HepG2 (cell line): ENCODE results near the gene RPL36. TPM values are rescaled to one million over a fixed set of nuclear protein-coding genes. Genes with fewer than 3 reads are reported as not detected.

Source experiments
- AKAP8 ChIP-seq: sonication (generic); formaldehyde crosslinking; IDR thresholded peaks from 2 replicates; pipeline ENCODE4 v1.5.1; 2020; ENCODE audit warnings: mild to moderate bottlenecking, missing genetic modification reagents
- CBX1 ChIP-seq: IDR thresholded peaks from one replicate; pipeline ENCODE4 v1.6.1; 2016; ENCODE audit warnings: antibody characterized with exemption, low read depth
- CBX5 ChIP-seq: sonication (generic); formaldehyde crosslinking; IDR thresholded peaks from 2 replicates; pipeline ENCODE4 v1.4.0; 2020; ENCODE audit warnings: missing genetic modification reagents, borderline replicate concordance
- CSRNP2 ChIP-seq: sonication (generic); formaldehyde crosslinking; conservative IDR thresholded peaks from 2 replicates; pipeline ENCODE4 v1.8.0; 2022; ENCODE audit warnings: low read depth, missing genetic modification reagents
- DNMT1 ChIP-seq: sonication (generic); formaldehyde crosslinking; IDR thresholded peaks from 2 replicates; pipeline ENCODE4 v1.5.1; 2020; ENCODE audit warnings: mild to moderate bottlenecking, missing genetic modification reagents
- HNRNPH1 ChIP-seq: fragments of 200-400 bp; formaldehyde crosslinking; optimal IDR thresholded peaks from 2 replicates; pipeline ENCODE3; 2017; ENCODE audit warnings: mild to moderate bottlenecking, low read depth, low read length
- KDM5B ChIP-seq: sonication (generic); formaldehyde crosslinking; IDR thresholded peaks from 2 replicates; pipeline ENCODE4 v1.4.0; 2020; ENCODE audit warnings: missing genetic modification reagents, mild to moderate bottlenecking, borderline replicate concordance
- KDM6A ChIP-seq: IDR thresholded peaks from 2 replicates; pipeline ENCODE4 v1.6.1; 2016; ENCODE audit warnings: low read depth
- PHF5A ChIP-seq: IDR thresholded peaks from one replicate; pipeline ENCODE4 v1.6.1; 2018; ENCODE audit warnings: low read depth, missing genetic modification reagents; ENCODE audit not compliant: unreplicated experiment
- RNF2 ChIP-seq: fragments of 450-650 bp; conservative IDR thresholded peaks from 2 replicates; pipeline ENCODE4 v1.6.1; 2016; ENCODE audit warnings: low read depth
- SAP130 ChIP-seq: IDR thresholded peaks from 2 replicates; pipeline ENCODE4 v1.6.1; 2016; ENCODE audit warnings: low read depth
- SETDB1 ChIP-seq: sonication (generic); formaldehyde crosslinking; IDR thresholded peaks from 2 replicates; pipeline ENCODE4 v1.5.1; 2020; ENCODE audit warnings: missing genetic modification reagents, mild to moderate bottlenecking, borderline replicate concordance
- THAP11 ChIP-seq: IDR thresholded peaks from 2 replicates; pipeline ENCODE4 v1.6.1; 2016; ENCODE audit warnings: missing biosample characterization, missing genetic modification reagents
- YY1 ChIP-seq: IDR thresholded peaks from 2 replicates; pipeline ENCODE4 v1.6.1; 2011; ENCODE audit warnings: low read length, low read depth, moderate library complexity, mild to moderate bottlenecking; ENCODE audit not compliant: insufficient read depth, insufficient replicate concordance
- ZIK1 ChIP-seq: sonication (generic); formaldehyde crosslinking; IDR thresholded peaks from 2 replicates; pipeline ENCODE4 v1.5.0; 2020; ENCODE audit warnings: mild to moderate bottlenecking, low read depth, missing genetic modification reagents, borderline replicate concordance
- ZNF160 ChIP-seq: sonication (generic); formaldehyde crosslinking; IDR thresholded peaks from 2 replicates; pipeline ENCODE4 v1.8.0; 2022; ENCODE audit warnings: mild to moderate bottlenecking, inconsistent platforms, missing genetic modification reagents
- ZNF18 ChIP-seq: sonication (generic); formaldehyde crosslinking; IDR thresholded peaks from 2 replicates; pipeline ENCODE4 v1.8.0; 2022; ENCODE audit warnings: mild to moderate bottlenecking, missing genetic modification reagents; ENCODE audit not compliant: insufficient replicate concordance
- ZNF205 ChIP-seq: IDR thresholded peaks from 2 replicates; pipeline ENCODE4 v1.6.1; 2018; ENCODE audit warnings: missing biosample characterization, missing genetic modification reagents
- ZNF333 ChIP-seq: sonication (generic); formaldehyde crosslinking; IDR thresholded peaks from 2 replicates; pipeline ENCODE4 v1.4.0; 2020; ENCODE audit warnings: mild to moderate bottlenecking, missing genetic modification reagents, borderline replicate concordance
- ZNF354B ChIP-seq: sonication (generic); formaldehyde crosslinking; IDR thresholded peaks from 2 replicates; pipeline ENCODE4 v1.8.0; 2022; ENCODE audit warnings: mild to moderate bottlenecking, missing genetic modification reagents
- ZNF512B ChIP-seq: sonication (generic); formaldehyde crosslinking; IDR thresholded peaks from 2 replicates; pipeline ENCODE4 v1.5.1; 2020; ENCODE audit warnings: missing genetic modification reagents, mild to moderate bottlenecking, borderline replicate concordance
- ZNF83 ChIP-seq: sonication (generic); formaldehyde crosslinking; IDR thresholded peaks from 2 replicates; pipeline ENCODE4 v1.4.0; 2020; ENCODE audit warnings: missing genetic modification reagents, mild to moderate bottlenecking, borderline replicate concordance
- polyA plus RNA-seq, 8 experiments: library from polyadenylated mRNA; depleted of rRNA in 3 of 8; stranded (reverse) in 7 of 8; unstranded in 1 of 8; fragments of >200 nt; fragmentation: Illumina TruSeq in 4 of 8; extraction: Trizol in 4 of 8; gene quantifications; 2 replicates each; pipeline versions ENCODE4 v1.2.1 to v1.2.3, GENCODE V29; 2011 to 2016; ENCODE audit warnings: low read depth in 4 of 8, missing spikeins in 1 of 8, mixed read lengths in 1 of 8; ENCODE audit not compliant: insufficient read depth in 1 of 8
- total RNA-seq, 5 experiments: library from RNA; depleted of rRNA; stranded (reverse); fragments of >200 nt; fragmentation: Illumina TruSeq; extraction: Trizol; gene quantifications; 2 replicates each; pipeline ENCODE4 v1.2.3, GENCODE V29; 2016; ENCODE audit warnings: low read depth in 1 of 5

Gene RPL36
- total and polyA plus RNA-seq, 2 of the 13 experiments (the other 11 are each of a cell fraction or from before 2014, with no cell fraction given), result 706 to 740 TPM

- TF ChIP-seq ZNF512B (CRISPR knock-in tag), result no peak
- peak; percentile 85; the same call in 1 of the 2 replicates for TF ChIP-seq KDM5B
- TF ChIP-seq CBX5 (CRISPR knock-in tag), result peak; percentile 75; the same call in 1 of the 2 replicates
- TF ChIP-seq SAP130, result peak; percentile 99
- no peak for TF ChIP-seq KDM6A (CRISPR knock-in tag)
- no peak for TF ChIP-seq ZNF83
- TF ChIP-seq DNMT1 (CRISPR knock-in tag), result peak; percentile 30; the same call in 1 of the 2 replicates
- peak; percentile 79; the same call in 1 of the 2 replicates for TF ChIP-seq ZIK1 (CRISPR knock-in tag)
- TF ChIP-seq SETDB1, result no peak
- peak; percentile 96 for TF ChIP-seq THAP11
- peak; percentile 84 for TF ChIP-seq PHF5A
- no peak for TF ChIP-seq HNRNPH1
- TF ChIP-seq YY1, result peak; percentile 98
- peak; percentile 50; the same call in 1 of the 2 replicates for TF ChIP-seq ZNF205 (CRISPR knock-in tag)
- peak; percentile 92; the same call in 1 of the 2 replicates for TF ChIP-seq RNF2
- TF ChIP-seq ZNF18 (CRISPR knock-in tag), result no peak
- no peak for TF ChIP-seq ZNF354B (CRISPR knock-in tag)
- peak; percentile 83 for TF ChIP-seq CBX1
- TF ChIP-seq AKAP8 (CRISPR knock-in tag), result no peak
- TF ChIP-seq ZNF333 (CRISPR knock-in tag), result no peak; the same call in 1 of the 2 replicates
- peak; percentile 38 for TF ChIP-seq ZNF160 (CRISPR knock-in tag)
- peak; percentile 80; the same call in 1 of the 2 replicates for TF ChIP-seq CSRNP2 (CRISPR knock-in tag)
Measured at GRCh38 chr19:5719961-5720790, 30.1 kb downstream of the RPL36 start, which contains the start of the genes CATSPERD and LONP1 (continued).
